NT2/D1 (cell line): Measurements from ENCODE around the gene ABCA13.

Experiments
- DNase-seq: peaks from one replicate; pipeline ENCODE4 v3.0.0-alpha.2; 2011; ENCODE audit warnings: low read depth, low spot score
- H3K27me3 ChIP-seq: 2 replicates; pipeline ENCODE4 v1.6.0; 2011; ENCODE audit warnings: mild to moderate bottlenecking; ENCODE audit not compliant: insufficient read length, insufficient read depth
- H3K36me3 ChIP-seq: 2 replicates; pipeline ENCODE4 v1.6.1; 2011; ENCODE audit warnings: mild to moderate bottlenecking, low read length, mixed read lengths; ENCODE audit not compliant: insufficient read depth, insufficient read length
- H3K4me1 ChIP-seq: 2 replicates; pipeline ENCODE4 v1.5.1; 2011; ENCODE audit not compliant: insufficient read depth, insufficient read length
- H3K4me3 ChIP-seq: 2 replicates; pipeline ENCODE4 v1.5.1; 2011; ENCODE audit warnings: low read depth; ENCODE audit not compliant: insufficient read length
- H3K9ac ChIP-seq: 2 replicates; pipeline ENCODE4 v1.6.0; 2011; ENCODE audit warnings: low read depth; ENCODE audit not compliant: insufficient read length
- H3K9me3 ChIP-seq: 2 replicates; pipeline ENCODE4 v1.5.1; 2011; ENCODE audit warnings: mild to moderate bottlenecking, low read length; ENCODE audit not compliant: insufficient read depth
- SUZ12 ChIP-seq: IDR thresholded peaks from 2 replicates; pipeline ENCODE4 v1.6.1; 2011; ENCODE audit not compliant: insufficient read length, insufficient read depth; ENCODE audit errors: extremely low read depth
- YY1 ChIP-seq: IDR thresholded peaks from 2 replicates; pipeline ENCODE4 v1.6.1; 2011; ENCODE audit not compliant: insufficient read length, insufficient read depth
- ZNF274 ChIP-seq: IDR thresholded peaks from 2 replicates; pipeline ENCODE4 v1.6.1; 2011; ENCODE audit warnings: mild to moderate bottlenecking, low read depth, low read length

The ABCA13 gene

DNA sequence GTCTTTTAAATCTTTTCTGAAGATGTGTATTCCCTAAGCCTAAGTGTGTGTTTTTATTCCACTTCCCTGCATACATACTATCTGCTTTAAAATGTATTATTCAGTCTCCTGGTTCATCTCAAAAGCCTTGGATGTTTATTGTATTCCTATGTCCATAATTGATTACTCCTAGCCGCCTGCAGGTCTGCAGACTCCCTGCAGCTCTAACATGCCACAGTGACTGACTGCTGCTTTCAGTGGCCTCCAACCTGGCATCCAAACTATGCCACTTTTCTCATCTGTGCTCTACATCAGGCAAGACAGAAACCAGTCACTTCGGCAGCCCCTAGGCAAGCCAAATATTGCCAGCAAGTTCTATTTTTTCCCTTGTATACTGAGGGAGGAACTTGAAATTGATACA lies 81.7 kb downstream of the ABCA13 start:
- Histone ChIP-seq H3K9ac (no peak overlapping the region), H3K4me3 (no peak overlapping the region), H3K36me3 (no peaks in the 10 kb centered on the region), H3K4me1 (no peaks in the 10 kb centered on the region), H3K27me3 (no peaks in the 10 kb centered on the region), H3K9me3 (0 out of 2 replicates have a peak, but pooled peaks cover 6% of the 10 kb centered on the region)
- no peak for DNase-seq
- TF ChIP-seq SUZ12 (no peak), YY1 (no peak), ZNF274 (no peak)

DNA sequence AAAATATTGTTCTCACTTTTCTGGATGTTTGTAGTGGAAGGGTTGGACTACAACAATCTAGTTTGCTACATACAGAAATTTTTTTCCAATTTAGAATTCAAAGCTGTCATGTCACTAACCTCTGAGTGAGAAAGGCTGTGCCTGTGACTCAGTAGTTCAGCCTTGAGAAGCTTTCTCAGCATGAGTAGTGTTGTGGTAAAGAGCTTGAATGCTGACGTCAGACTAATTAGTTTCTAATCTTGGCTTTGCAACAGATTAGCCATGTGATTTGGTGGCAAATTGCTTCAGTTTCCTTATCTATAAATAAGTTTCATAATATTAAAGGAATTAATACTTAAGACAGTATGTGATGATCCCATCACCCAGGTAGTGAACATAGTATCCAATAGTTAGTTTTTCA lies 83.8 kb downstream of the ABCA13 start:
- H3K9ac ChIP-seq: no peak overlapping the region
- no peaks in the 10 kb centered on the region for H3K27me3 ChIP-seq
- no peak for TF ChIP-seq ZNF274
- TF ChIP-seq YY1: no peak
- TF ChIP-seq SUZ12: no peak
- H3K4me1 ChIP-seq: no peaks in the 10 kb centered on the region
- no peaks in the 10 kb centered on the region for H3K36me3 ChIP-seq
- H3K9me3 ChIP-seq: 0 out of 2 replicates have a peak, but pooled peaks cover 6% of the 10 kb centered on the region
- no peak overlapping the region for H3K4me3 ChIP-seq
- no peak for DNase-seq

DNA sequence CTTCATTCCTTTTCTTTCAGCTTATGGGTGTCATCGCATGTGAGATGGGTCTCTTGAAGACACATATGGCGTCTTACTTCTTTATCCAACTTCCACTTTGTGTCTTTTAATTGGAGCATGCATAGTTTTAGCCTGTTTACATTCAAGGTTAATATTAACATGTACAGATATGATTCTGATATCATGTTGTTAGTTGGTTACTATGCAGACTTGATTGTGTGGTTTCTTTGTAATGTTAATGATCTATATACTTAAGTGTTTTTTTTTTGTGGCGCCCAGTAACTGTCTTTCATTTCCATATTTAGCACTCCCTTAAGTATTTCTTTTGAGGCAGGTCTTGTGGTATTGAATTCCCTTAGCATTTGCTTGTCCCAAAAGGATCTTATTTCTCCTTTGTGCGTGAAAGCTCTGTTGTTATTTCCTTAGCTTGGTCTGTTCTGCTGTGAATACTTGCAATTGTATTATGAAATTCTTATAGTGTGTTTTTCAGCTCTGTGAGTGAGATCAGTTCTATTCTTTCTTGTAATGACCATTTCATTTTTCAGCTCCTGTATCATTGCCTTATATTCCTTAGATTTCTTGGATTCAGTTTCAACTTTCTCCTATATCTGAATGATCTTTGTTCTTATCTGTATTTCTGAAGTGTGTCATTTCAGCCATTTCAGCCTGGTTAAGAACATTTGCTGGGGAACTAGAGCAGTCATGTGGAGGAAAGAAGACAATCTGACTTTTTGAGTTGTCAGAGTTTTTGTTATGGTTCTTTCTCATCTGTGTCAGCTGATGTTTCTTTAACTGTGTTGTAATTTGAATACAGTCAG lies 88.4 kb downstream of the ABCA13 start:
- no peak overlapping the region for H3K9ac ChIP-seq
- TF ChIP-seq SUZ12 (no peak), ZNF274 (no peak), YY1 (no peak)
- H3K4me3 ChIP-seq: no peak overlapping the region

DNA sequence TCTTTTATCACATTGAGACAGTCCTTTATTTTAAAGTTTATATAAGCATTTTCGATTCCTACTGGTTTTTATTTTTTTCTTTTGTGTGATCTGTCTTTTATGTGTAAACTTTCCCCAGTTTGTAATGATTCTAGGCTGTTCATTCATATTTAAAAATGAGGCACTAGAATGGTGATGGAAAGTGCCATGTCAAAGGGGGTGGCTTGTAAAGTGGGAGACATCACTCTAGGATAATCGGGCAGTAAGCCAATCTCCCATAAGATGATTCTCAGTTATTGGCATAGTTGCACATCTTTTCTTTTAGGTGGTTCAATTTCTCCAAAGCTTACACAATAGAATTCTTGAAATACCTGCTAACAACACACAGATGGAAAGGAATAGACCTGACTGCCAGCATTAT lies 90.4 kb downstream of the ABCA13 start:
- no peak overlapping the region for H3K9ac ChIP-seq
- no peaks in the 10 kb centered on the region for H3K36me3 ChIP-seq
- no peaks in the 10 kb centered on the region for H3K27me3 ChIP-seq
- no peak for DNase-seq
- 0 out of 2 replicates have a peak, but pooled peaks cover 5% of the 10 kb centered on the region for H3K9me3 ChIP-seq
- TF ChIP-seq ZNF274: no peak
- TF ChIP-seq SUZ12: no peak
- no peak for TF ChIP-seq YY1
- no peak overlapping the region for H3K4me3 ChIP-seq
- H3K4me1 ChIP-seq: no peaks in the 10 kb centered on the region

More for the DNA sequence above, 88.4 kb downstream of the ABCA13 start:
- no peak for DNase-seq
- Histone ChIP-seq H3K36me3 (no peaks in the 10 kb centered on the region), H3K4me1 (no peaks in the 10 kb centered on the region), H3K27me3 (no peaks in the 10 kb centered on the region), H3K9me3 (0 out of 2 replicates have a peak, but pooled peaks cover 6% of the 10 kb centered on the region)

DNA sequence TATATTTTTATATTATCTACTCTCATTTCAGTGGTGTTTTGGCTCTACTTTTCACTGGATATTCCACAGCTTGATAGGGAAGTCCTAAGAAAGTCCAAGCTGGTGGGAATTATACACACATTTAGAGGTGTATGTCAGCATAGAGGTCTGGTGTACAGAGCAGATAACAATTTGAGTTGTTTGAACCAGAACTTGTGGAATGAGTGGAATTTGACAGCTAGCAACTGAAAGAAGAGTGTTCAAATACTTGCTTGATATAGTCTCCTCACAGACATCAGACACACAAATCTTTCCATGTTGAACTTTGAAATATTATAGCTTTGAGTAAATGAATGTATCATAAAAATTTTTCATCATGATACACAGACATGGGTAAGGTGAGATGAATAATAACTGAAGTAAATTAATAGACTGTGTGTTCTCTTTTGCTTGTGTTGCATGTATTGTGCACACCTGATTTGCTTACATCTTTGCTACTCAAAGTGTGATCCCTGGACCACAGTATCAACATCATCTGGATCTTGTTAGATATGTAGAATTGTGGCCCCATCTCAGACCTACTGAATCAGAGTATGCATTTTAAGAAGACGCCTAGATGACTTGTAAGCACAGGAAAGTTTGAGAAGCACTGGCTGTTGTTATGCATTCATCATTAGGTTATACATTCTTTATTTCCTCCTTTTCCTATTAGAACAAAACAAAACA lies 91.5 kb downstream of the ABCA13 start:
- Histone ChIP-seq H3K27me3 (no peaks in the 10 kb centered on the region), H3K4me1 (no peaks in the 10 kb centered on the region), H3K4me3 (no peak overlapping the region), H3K9me3 (no peaks in the 10 kb centered on the region), H3K9ac (no peak overlapping the region), H3K36me3 (no peaks in the 10 kb centered on the region)
- no peak for TF ChIP-seq ZNF274
- TF ChIP-seq YY1: no peak
- no peak for TF ChIP-seq SUZ12
- DNase-seq: no peak

DNA sequence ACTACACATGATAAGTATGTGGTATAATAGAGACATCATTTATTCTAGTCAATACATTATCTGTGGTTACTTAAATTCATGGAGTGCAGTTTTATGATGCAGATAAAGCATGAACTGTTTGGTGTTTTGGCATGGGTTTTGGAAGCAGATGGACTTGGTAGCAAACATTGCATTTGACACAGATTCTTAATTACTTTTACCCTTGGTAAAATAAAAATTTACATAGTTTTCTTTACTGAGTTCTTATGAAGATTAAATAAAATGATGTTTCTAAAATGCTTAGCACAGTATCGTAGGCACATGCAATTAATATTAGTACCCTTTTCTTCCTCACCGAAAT lies 92.0 kb downstream of the ABCA13 start:
- Histone ChIP-seq H3K27me3 (no peaks in the 10 kb centered on the region), H3K36me3 (no peaks in the 10 kb centered on the region), H3K4me3 (no peak overlapping the region), H3K9ac (no peak overlapping the region), H3K4me1 (no peaks in the 10 kb centered on the region), H3K9me3 (no peaks in the 10 kb centered on the region)
- no peak for TF ChIP-seq ZNF274
- no peak for TF ChIP-seq SUZ12
- TF ChIP-seq YY1: no peak
- no peak for DNase-seq

DNA sequence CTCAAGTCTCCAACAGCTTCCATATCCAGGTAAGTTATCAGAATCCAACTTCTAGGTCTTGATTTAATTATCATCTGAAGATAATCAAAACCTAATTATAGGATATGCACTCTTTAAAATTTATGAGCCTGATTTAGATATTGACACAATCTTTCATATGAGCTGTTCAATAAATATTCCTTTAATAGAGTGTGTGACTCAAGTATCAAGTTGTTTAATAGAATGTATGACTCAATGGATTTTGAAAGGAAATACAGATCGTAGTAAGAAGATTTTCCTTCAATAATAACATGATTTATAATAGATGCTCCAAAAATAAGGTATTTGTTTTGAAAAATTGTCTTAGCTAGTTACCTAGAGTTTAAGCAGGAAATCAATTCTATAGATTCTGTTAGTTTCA lies 97.8 kb downstream of the ABCA13 start:
- no peak for TF ChIP-seq SUZ12
- TF ChIP-seq YY1: no peak
- TF ChIP-seq ZNF274: no peak
- H3K27me3 ChIP-seq: no peaks in the 10 kb centered on the region
- no peak for DNase-seq
- H3K9ac ChIP-seq: no peak overlapping the region
- H3K36me3 ChIP-seq: no peaks in the 10 kb centered on the region
- H3K9me3 ChIP-seq: no peaks in the 10 kb centered on the region
- H3K4me1 ChIP-seq: no peaks in the 10 kb centered on the region
- H3K4me3 ChIP-seq: no peak overlapping the region
